ENCODE measurements around the gene ANP32E.

GRCh38 chr1:150257624-150258585 is 22.0 kb upstream of the ANP32E start, which contains the start of gene CA14:
- TF ChIP-seq CTCF (IDR thresholded peaks at IDR 0.05 in 2 of 3, conservative IDR thresholded peaks at IDR 0.05 in 1 of 3; ENCODE audit: borderline replicate concordance in 1 of 3, insufficient read depth in 1 of 3, low read depth in 2 of 3, low read length in 2 of 3) (no peak), SP1 (IDR thresholded peaks at IDR 0.05; ENCODE audit: low read depth) (no peak), SIN3A (IDR thresholded peaks at IDR 0.05; ENCODE audit: low read depth) (no peak), EZH2 (IDR thresholded peaks at IDR 0.05) (no peak), ZBTB33 (IDR thresholded peaks at IDR 0.05; ENCODE audit: extremely low read depth, insufficient replicate concordance, low read length) (no peak), TCF7L2 (IDR thresholded peaks at IDR 0.05; ENCODE audit: borderline replicate concordance, extremely low read depth, insufficient read depth, insufficient read length) (no peak), MAX (IDR thresholded peaks at IDR 0.05) (no peak), POLR2AphosphoS5 (IDR thresholded peaks at IDR 0.05; ENCODE audit: low read depth, low read length) (no peak), CEBPB (IDR thresholded peaks at IDR 0.05; ENCODE audit: low read depth) (no peak), JUND (IDR thresholded peaks at IDR 0.05) (no peak), RAD21 (IDR thresholded peaks at IDR 0.05; ENCODE audit: low read depth) (no peak)
